Activated CD4-positive, alpha-beta memory T cell treated with anti-CD3 and anti-CD28 coated beads for 36 hours (primary cell): ENCODE results near the gene WDR5. TPM values are rescaled to one million over a fixed set of nuclear protein-coding genes. Genes with fewer than 3 reads are reported as not detected.

Experiments used
- CTCF ChIA-PET: fragments of 350-600 bp; sonication (Branson Sonifier 250); formaldehyde crosslinking; loops from one replicate; lab custom pipeline; 2021; ENCODE audit warnings: antibody characterized with exemption, inconsistent platforms; lab: Charles Lee
- POLR2A ChIA-PET: fragments of 350-600 bp; sonication (Branson Sonifier 250); formaldehyde crosslinking; loops from one replicate; lab custom pipeline; 2021; ENCODE audit warnings: antibody characterized with exemption; lab: Charles Lee
- DNase-seq: peaks from one replicate; pipeline ENCODE4 v3.0.0-alpha.2; 2020
- H3K27ac Mint-ChIP-seq: one replicate; pipeline ENCODE4 v1.8.0; 2021; ENCODE audit warnings: mixed read lengths
- H3K27me3 Mint-ChIP-seq: one replicate; pipeline ENCODE4 v1.8.0; 2021; ENCODE audit warnings: mixed read lengths
- H3K36me3 Mint-ChIP-seq: one replicate; pipeline ENCODE4 v1.8.0; 2021; ENCODE audit warnings: mixed read lengths
- H3K4me1 Mint-ChIP-seq: one replicate; pipeline ENCODE4 v1.8.0; 2021; ENCODE audit warnings: low read depth, mixed read lengths
- H3K4me3 Mint-ChIP-seq: one replicate; pipeline ENCODE4 v1.8.0; 2021; ENCODE audit warnings: mild to moderate bottlenecking, mixed read lengths
- H3K9me3 Mint-ChIP-seq: one replicate; pipeline ENCODE4 v1.8.0; 2021; ENCODE audit warnings: mixed read lengths
- intact Hi-C: fragments of 100-400 bp; cut with micrococcal nuclease; formaldehyde crosslinking; loops from one replicate; pipeline ENCODE4 v1.15.1; 2023
- total RNA-seq, 2 experiments: library from RNA; stranded (reverse); gene quantifications; one replicate each; pipeline ENCODE4 v1.2.3, GENCODE V29; 2021

Gene WDR5
- total RNA-seq, 2 experiments from 2014 or later: 41.6 to 43.0 TPM

- no peak overlapping the region for H3K4me3 Mint-ChIP-seq
- peaks cover 3% of the 10 kb centered on the region for H3K4me1 Mint-ChIP-seq
- no peak overlapping the region for H3K27ac Mint-ChIP-seq
- no peaks in the 10 kb centered on the region for H3K27me3 Mint-ChIP-seq
- CTCF ChIA-PET: no interaction called here
- POLR2A ChIA-PET: no interaction called here
- intact Hi-C loops: no loop called here
- no peaks in the 10 kb centered on the region for H3K9me3 Mint-ChIP-seq
- DNase-seq: no peak
- H3K36me3 Mint-ChIP-seq: no peaks in the 10 kb centered on the region
Observed at GRCh38 chr9:134123764-134124128, 12.1 kb upstream of the WDR5 start.

- intact Hi-C loops: no loop called here
- Mint-ChIP-seq H3K9me3 (no peaks in the 10 kb centered on the region), H3K36me3 (no peaks in the 10 kb centered on the region), H3K4me3 (no peak overlapping the region), H3K27me3 (no peaks in the 10 kb centered on the region), H3K4me1 (peaks cover 3% of the 10 kb centered on the region), H3K27ac (no peak overlapping the region)
- DNase-seq: no peak
- ChIA-PET CTCF (interaction anchor here (0.6 to 0.7 kb wide), 2 partner anchors 39 to 1031 kb away, joined by 3 read pairs; no protein-coding TSS in a partner anchor), POLR2A (no interaction called here)
Observed at GRCh38 chr9:134125413-134126095, 10.3 kb upstream of the WDR5 start.

- Mint-ChIP-seq H3K27ac (no peak overlapping the region), H3K4me1 (peaks cover 3% of the 10 kb centered on the region)
- POLR2A ChIA-PET: no interaction called here
Observed at GRCh38 chr9:134126373-134126772, 9.5 kb upstream of the WDR5 start.

GRCh38 chr9:134127065-134127580 is 8.8 kb upstream of the WDR5 start:
- DNase-seq: no peak
- Mint-ChIP-seq H3K9me3 (no peaks in the 10 kb centered on the region), H3K4me1 (peaks cover 3% of the 10 kb centered on the region), H3K4me3 (no peak overlapping the region), H3K27ac (no peak overlapping the region), H3K36me3 (no peaks in the 10 kb centered on the region), H3K27me3 (no peaks in the 10 kb centered on the region)
- ChIA-PET CTCF (no interaction called here), POLR2A (no interaction called here)
- intact Hi-C loops: no loop called here

More at GRCh38 chr9:134126373-134126772, 9.5 kb upstream of the WDR5 start:
- Mint-ChIP-seq H3K36me3 (no peaks in the 10 kb centered on the region), H3K9me3 (no peaks in the 10 kb centered on the region), H3K27me3 (no peaks in the 10 kb centered on the region), H3K4me3 (no peak overlapping the region)
- CTCF ChIA-PET: interaction anchor here (0.6 kb wide), 1 partner anchor 1032 kb away, joined by 3 read pairs; no protein-coding TSS in a partner anchor
- intact Hi-C loops: no loop called here
- no peak for DNase-seq

GRCh38 chr9:134127616-134128015 is 8.3 kb upstream of the WDR5 start:
- H3K27ac Mint-ChIP-seq: no peak overlapping the region

GRCh38 chr9:134128727-134129679 is 6.9 kb upstream of the WDR5 start:
- ChIA-PET POLR2A (no interaction called here), CTCF (no interaction called here)
- no peaks in the 10 kb centered on the region for H3K9me3 Mint-ChIP-seq
- intact Hi-C loops: no loop called here
- H3K27me3 Mint-ChIP-seq: no peaks in the 10 kb centered on the region
- no peaks in the 10 kb centered on the region for H3K36me3 Mint-ChIP-seq
- no peak overlapping the region for H3K4me3 Mint-ChIP-seq
- H3K27ac Mint-ChIP-seq: no peak overlapping the region
- peaks cover 2% of the 10 kb centered on the region for H3K4me1 Mint-ChIP-seq
- no peak for DNase-seq

More at GRCh38 chr9:134127616-134128015, 8.3 kb upstream of the WDR5 start:
- Mint-ChIP-seq H3K9me3 (no peaks in the 10 kb centered on the region), H3K27me3 (no peaks in the 10 kb centered on the region), H3K36me3 (no peaks in the 10 kb centered on the region), H3K4me1 (peaks cover 3% of the 10 kb centered on the region), H3K4me3 (no peak overlapping the region)
- CTCF ChIA-PET: no interaction called here
- DNase-seq: no peak
- intact Hi-C loops: no loop called here
- POLR2A ChIA-PET: no interaction called here

GRCh38 chr9:134130503-134131375 is 5.1 kb upstream of the WDR5 start:
- Mint-ChIP-seq H3K36me3 (no peaks in the 10 kb centered on the region), H3K27me3 (no peaks in the 10 kb centered on the region), H3K27ac (no peak overlapping the region), H3K4me3 (no peak overlapping the region), H3K9me3 (no peaks in the 10 kb centered on the region), H3K4me1 (peaks cover 11% of the 10 kb centered on the region)
- intact Hi-C loops: no loop called here
- ChIA-PET POLR2A (no interaction called here), CTCF (interaction anchor here (0.7 to 1.0 kb wide), 2 partner anchors 11 to 72 kb away, joined by 3 read pairs; no protein-coding TSS in a partner anchor)
- no peak for DNase-seq

- no peaks in the 10 kb centered on the region for H3K9me3 Mint-ChIP-seq
- H3K4me1 Mint-ChIP-seq: peaks cover 11% of the 10 kb centered on the region
- intact Hi-C loops: no loop called here
- no peak for DNase-seq
- no peak overlapping the region for H3K27ac Mint-ChIP-seq
- no peak overlapping the region for H3K4me3 Mint-ChIP-seq
- no peaks in the 10 kb centered on the region for H3K27me3 Mint-ChIP-seq
- peaks cover under 1% of the 10 kb centered on the region for H3K36me3 Mint-ChIP-seq
- CTCF ChIA-PET: interaction anchor here (1.0 kb wide), 1 partner anchor 10 kb away, joined by 3 read pairs; no protein-coding TSS in a partner anchor
- POLR2A ChIA-PET: no interaction called here
Observed at GRCh38 chr9:134131471-134132207, 4.2 kb upstream of the WDR5 start.

- H3K9me3 Mint-ChIP-seq: no peaks in the 10 kb centered on the region
- no peaks in the 10 kb centered on the region for H3K27me3 Mint-ChIP-seq
- ChIA-PET CTCF (no interaction called here), POLR2A (no interaction called here)
- H3K4me1 Mint-ChIP-seq: peaks cover 18% of the 10 kb centered on the region
- DNase-seq: no peak
- H3K27ac Mint-ChIP-seq: no peak overlapping the region
- intact Hi-C loops: no loop called here
- peaks cover 2% of the 10 kb centered on the region for H3K36me3 Mint-ChIP-seq
- no peak overlapping the region for H3K4me3 Mint-ChIP-seq
Observed at GRCh38 chr9:134132208-134132870, 3.5 kb upstream of the WDR5 start.

- peaks cover 32% of the 10 kb centered on the region for H3K4me1 Mint-ChIP-seq
- H3K4me3 Mint-ChIP-seq: peak overlapping the region; percentile 86
- intact Hi-C loops: loop anchor here (1.0 kb wide), 1 partner anchor 67 kb away; the partner anchor contains the start of gene BRD3
- no peaks in the 10 kb centered on the region for H3K9me3 Mint-ChIP-seq
- H3K36me3 Mint-ChIP-seq: peaks cover 11% of the 10 kb centered on the region
- ChIA-PET POLR2A (interaction anchor here (0.8 to 2.7 kb wide), 4 partner anchors 15 to 322 kb away, joined by 3 to 21 read pairs (median 4); partner anchors contain the start of gene RNU6ATAC), CTCF (interaction anchor here (2.0 kb wide), 1 partner anchor 28 kb away, joined by 10 read pairs; no protein-coding TSS in a partner anchor)
- peak overlapping the region; percentile 92 for H3K27ac Mint-ChIP-seq
- no peaks in the 10 kb centered on the region for H3K27me3 Mint-ChIP-seq
- DNase-seq: no peak
Observed at GRCh38 chr9:134134949-134135342, 936 bp upstream of the WDR5 start.
